BLaER1 treated with 17β-estradiol and CSF1 and Interleukin-3, amounts not matched to agents 10 nM and 100 nM (cell line): Measurements from ENCODE around the gene NTHL1.
A peak's percentile ranks its signal among the peaks of the same experiment; 100 is the strongest.
"Not testable (repeated sequence)": the region's sequence is repeated elsewhere in the genome, so short reads cannot be mapped to it uniquely, and the experiment has no call there.

Experiments used
- H3K27ac ChIP-seq, 11 experiments: shearing (Covaris generic); formaldehyde crosslinking; 2 replicates each; pipeline ENCODE4 v1.8.1; 2022
- H3K27me3 ChIP-seq, 11 experiments: shearing (Covaris generic); formaldehyde crosslinking; 2 replicates each; pipeline ENCODE4 v1.8.1; 2022
- H3K36me3 ChIP-seq, 11 experiments: shearing (Covaris generic); formaldehyde crosslinking; 2 replicates each; pipeline ENCODE4 v1.8.1; 2022
- H3K4me1 ChIP-seq, 10 experiments: shearing (Covaris generic); formaldehyde crosslinking; 2 replicates each; pipeline ENCODE4 v1.8.1; 2022
- H3K4me2 ChIP-seq, 11 experiments: shearing (Covaris generic); formaldehyde crosslinking; 2 replicates each; pipeline ENCODE4 v1.8.1; 2022
- H3K4me3 ChIP-seq, 10 experiments: shearing (Covaris generic); formaldehyde crosslinking; 2 replicates each; pipeline ENCODE4 v1.8.1; 2022
- H3K9ac ChIP-seq, 11 experiments: shearing (Covaris generic); formaldehyde crosslinking; 2 replicates each; pipeline ENCODE4 v1.8.1; 2022
- H3K9me3 ChIP-seq, 11 experiments: shearing (Covaris generic); formaldehyde crosslinking; replicated peaks in 1 of 11; 2 replicates each; pipeline ENCODE4 v1.8.1; 2022
- H4K20me1 ChIP-seq, 11 experiments: shearing (Covaris generic); formaldehyde crosslinking; 2 replicates each; pipeline ENCODE4 v1.8.1; 2022
- Cebpa-rat ChIP-seq, 11 experiments: shearing (Covaris generic); IDR thresholded peaks; 2 replicates each; pipeline ENCODE4 v1.8.1; 2022

NTHL1 gene

DNA sequence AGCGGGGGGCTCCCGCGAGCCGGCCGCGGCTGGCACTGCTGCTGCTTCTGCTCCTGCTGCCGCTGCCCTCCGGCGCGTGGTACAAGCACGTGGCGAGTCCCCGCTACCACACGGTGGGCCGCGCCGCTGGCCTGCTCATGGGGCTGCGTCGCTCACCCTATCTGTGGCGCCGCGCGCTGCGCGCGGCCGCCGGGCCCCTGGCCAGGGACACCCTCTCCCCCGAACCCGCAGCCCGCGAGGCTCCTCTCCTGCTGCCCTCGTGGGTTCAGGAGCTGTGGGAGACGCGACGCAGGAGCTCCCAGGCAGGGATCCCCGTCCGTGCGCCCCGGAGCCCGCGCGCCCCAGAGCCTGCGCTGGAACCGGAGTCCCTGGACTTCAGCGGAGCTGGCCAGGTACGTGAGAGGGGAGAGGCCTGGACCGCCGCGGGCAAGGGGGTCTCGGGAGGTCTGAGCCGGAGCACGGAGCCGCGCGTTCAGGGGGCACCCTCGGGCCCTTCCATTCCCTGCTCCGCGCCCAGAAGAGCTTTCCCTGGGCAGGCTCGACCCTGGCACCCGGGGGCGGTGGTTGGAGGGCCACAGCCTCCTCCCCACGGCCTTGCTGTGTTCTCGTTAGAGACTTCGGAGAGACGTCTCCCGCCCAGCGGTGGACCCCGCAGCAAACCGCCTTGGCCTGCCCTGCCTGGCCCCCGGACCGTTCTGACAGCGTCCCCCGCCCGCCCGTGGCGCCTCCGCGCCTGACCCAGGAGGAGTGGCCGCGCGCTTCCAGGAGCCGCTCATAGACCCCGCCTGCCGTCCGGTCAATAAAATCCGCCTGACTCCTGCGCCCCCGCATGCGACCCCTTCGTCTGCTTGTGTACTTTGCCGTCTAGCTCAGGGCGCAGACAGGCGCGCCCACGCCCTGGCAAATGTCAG is 27.5 kb downstream of the NTHL1 start:
- H3K9me3 ChIP-seq: no peaks in the 10 kb centered on the region
- peak overlapping the region in 8 of 11 experiments; percentile 24 to 67 (median 52); a peak in 16 of 22 replicates for H3K27ac ChIP-seq
- TF ChIP-seq Cebpa-rat (IDR thresholded peaks at IDR 0.05): no peak
- peaks cover 36 to 68% (median 49%) of the 10 kb centered on the region in 10 experiments for H3K4me1 ChIP-seq
- H3K4me2 ChIP-seq: peak overlapping the region; percentile 71 to 88 (median 79)
- peaks cover 34 to 54% (median 46%) of the 10 kb centered on the region in 11 experiments for H3K27me3 ChIP-seq
- H3K9ac ChIP-seq: peak overlapping the region; percentile 21 to 70 (median 62); a peak in 20 of 22 replicates
- peak overlapping the region; percentile 29 to 64 (median 50); a peak in 19 of 20 replicates for H3K4me3 ChIP-seq
- peaks cover 0 to 5% (median 0%) of the 10 kb centered on the region in 11 experiments; a peak in 3 of 22 replicates for H4K20me1 ChIP-seq
- no peaks in the 10 kb centered on the region for H3K36me3 ChIP-seq

DNA sequence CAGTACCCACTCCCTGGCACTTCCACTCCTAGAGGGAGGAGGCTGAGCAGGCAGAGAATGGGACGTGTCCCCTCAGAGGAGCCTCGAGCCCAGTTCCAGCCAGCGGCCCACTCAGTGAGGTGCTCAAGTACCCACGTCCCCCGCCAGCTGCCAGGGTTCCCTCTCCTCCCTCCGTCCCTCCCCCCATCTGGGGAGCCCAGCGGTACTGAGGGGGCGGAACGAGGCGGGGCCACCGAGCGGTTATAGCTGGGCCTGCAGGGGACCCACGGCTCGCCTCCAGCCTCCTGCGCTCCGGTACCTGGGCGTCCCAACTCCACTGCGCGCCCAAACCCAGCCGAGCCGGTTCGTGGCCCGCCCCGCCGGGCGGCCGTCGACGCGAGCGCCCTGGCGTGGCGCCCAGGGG is 28.1 kb downstream of the NTHL1 start, which contains the start of gene NPW:
Gene NPW (plus strand): TSS at position 268 of the 403 bp plus-strand sequence.
- H3K27ac ChIP-seq: peak within 1 kb of the TSS in 8 of 11 experiments; percentile 24 to 67 (median 52); a peak in 16 of 22 replicates

DNA sequence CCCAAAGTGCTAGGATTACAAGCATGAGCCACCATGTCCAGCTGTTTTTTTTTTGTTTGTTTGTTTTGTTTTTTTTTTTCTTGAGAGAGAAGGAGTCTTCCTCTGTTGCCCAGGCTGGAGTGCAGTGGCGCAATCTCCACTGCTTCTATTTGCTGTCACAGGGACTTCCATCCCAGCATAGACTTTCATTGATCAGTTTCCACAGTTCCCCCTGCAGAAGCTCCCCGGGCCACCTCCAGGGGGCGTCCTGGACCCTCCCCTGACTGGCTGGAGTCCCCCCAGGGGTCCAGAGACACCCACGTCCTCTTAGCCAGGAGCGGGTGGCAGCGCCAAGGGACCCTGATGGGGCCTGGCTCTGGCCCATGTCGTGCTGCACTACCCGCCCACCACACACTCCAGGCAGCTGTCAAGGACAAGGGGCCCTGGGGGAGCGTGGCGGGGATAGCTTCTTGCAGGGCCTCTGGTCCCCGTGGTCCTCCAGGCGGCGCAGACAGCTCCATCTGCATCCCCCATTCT is 31.2 kb downstream of the NTHL1 start:
- H3K4me1 ChIP-seq: peaks cover 28 to 66% (median 35%) of the 10 kb centered on the region in 10 experiments
- peak overlapping the region in 7 of 11 experiments; percentile 40 to 77 (median 62); a peak in 10 of 22 replicates for H3K9ac ChIP-seq
- no peak overlapping the region for H3K4me3 ChIP-seq
- peaks cover 30 to 43% (median 39%) of the 10 kb centered on the region in 11 experiments for H3K27me3 ChIP-seq
- no peaks in the 10 kb centered on the region for H3K9me3 ChIP-seq
- peaks cover 0 to 5% (median 0%) of the 10 kb centered on the region in 11 experiments; a peak in 3 of 22 replicates for H4K20me1 ChIP-seq
- peak overlapping the region in 6 of 11 experiments; percentile 47 to 89 (median 70); a peak in 10 of 22 replicates for H3K27ac ChIP-seq
- no peaks in the 10 kb centered on the region for H3K36me3 ChIP-seq
- peak overlapping the region in 10 of 11 experiments; percentile 30 to 79 (median 52); a peak in 19 of 22 replicates for H3K4me2 ChIP-seq
- no peak for TF ChIP-seq Cebpa-rat (IDR thresholded peaks at IDR 0.05)

More for the DNA sequence above, 28.1 kb downstream of the NTHL1 start, which contains the start of gene NPW:
- H3K4me3 ChIP-seq: peak within 1 kb of the TSS; percentile 29 to 64 (median 50); a peak in 19 of 20 replicates
- H3K4me1 ChIP-seq: peaks cover 41 to 68% (median 53%) of the 10 kb centered on the region in 10 experiments
- no peaks in the 10 kb centered on the region for H3K36me3 ChIP-seq
- TF ChIP-seq Cebpa-rat (IDR thresholded peaks at IDR 0.05): no peak
- peaks cover 34 to 50% (median 45%) of the 10 kb centered on the region in 11 experiments for H3K27me3 ChIP-seq
- peak within 1 kb of the TSS; percentile 71 to 88 (median 79) for H3K4me2 ChIP-seq
- H3K9ac ChIP-seq: peak within 1 kb of the TSS; percentile 21 to 70 (median 62); a peak in 20 of 22 replicates
- peaks cover 0 to 5% (median 0%) of the 10 kb centered on the region in 11 experiments; a peak in 3 of 22 replicates for H4K20me1 ChIP-seq
- no peaks in the 10 kb centered on the region for H3K9me3 ChIP-seq

DNA sequence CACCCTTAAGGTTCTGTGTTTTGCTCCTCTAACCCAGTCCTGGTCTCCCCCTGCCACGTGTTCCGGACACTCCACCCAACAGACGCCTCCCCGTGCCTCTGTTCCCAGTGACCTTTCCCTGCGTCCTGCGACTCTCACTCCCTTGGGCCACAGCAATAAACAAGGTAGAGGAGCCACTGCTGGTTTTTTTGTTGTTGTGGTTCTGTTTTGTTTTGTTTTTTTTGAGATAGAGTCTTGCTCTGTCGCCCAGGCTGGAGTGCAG is 31.8 kb downstream of the NTHL1 start:
- TF ChIP-seq Cebpa-rat (IDR thresholded peaks at IDR 0.05): no peak
- H3K4me3 ChIP-seq: no peak overlapping the region
- no peaks in the 10 kb centered on the region for H3K36me3 ChIP-seq
- peak overlapping the region; percentile 30 to 79 (median 52) for H3K4me2 ChIP-seq
- H3K9me3 ChIP-seq: no peaks in the 10 kb centered on the region
- H3K27ac ChIP-seq: peak overlapping the region in 9 of 11 experiments; percentile 47 to 89 (median 59); a peak in 16 of 22 replicates
- peak overlapping the region; percentile 27 to 77 (median 58); a peak in 19 of 22 replicates for H3K9ac ChIP-seq
- H3K4me1 ChIP-seq: peaks cover 29 to 72% (median 36%) of the 10 kb centered on the region in 10 experiments
- peaks cover 24 to 37% (median 33%) of the 10 kb centered on the region in 11 experiments for H3K27me3 ChIP-seq
- H4K20me1 ChIP-seq: peaks cover 0 to 5% (median 0%) of the 10 kb centered on the region in 11 experiments; a peak in 3 of 22 replicates

DNA sequence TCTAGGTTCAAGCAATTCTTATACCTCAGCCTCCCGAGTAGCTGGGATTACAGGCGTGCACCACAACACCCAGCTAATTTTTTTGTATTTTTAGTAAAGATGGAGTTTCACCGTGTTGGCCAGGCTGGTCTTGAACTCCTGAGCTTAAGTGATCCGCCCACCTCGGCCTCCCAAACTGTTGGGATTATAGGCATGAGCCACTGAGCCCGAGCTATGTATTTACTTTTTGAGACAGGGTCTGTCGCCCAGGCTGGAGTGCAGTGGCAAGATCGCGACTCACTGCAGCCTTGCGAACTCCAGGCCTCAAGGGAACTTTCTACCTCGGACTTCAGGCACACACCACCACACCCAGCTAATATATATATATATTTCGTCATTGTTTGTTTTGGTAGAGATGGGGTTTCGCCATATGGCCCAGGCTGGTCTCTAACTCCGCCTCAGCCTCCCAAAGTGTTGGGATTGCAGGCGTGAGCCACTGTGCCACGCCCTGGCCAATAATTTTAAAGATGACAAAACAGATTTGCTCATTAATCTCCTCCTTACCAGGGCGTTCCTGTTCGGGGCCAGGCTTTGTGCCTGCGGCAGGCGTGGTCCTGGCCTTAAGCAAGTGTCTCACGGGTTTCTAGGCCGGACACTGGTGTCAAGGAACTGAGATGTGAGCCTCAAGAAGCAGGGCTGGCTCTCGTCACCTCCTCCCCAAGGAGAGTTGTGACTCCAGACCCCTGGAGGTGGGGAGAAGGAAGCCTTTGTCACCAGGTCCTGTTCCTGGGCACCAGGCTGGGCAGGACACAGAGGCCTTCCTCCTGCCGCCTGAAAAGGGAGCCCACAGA is 32.3 kb downstream of the NTHL1 start:
- Histone ChIP-seq H3K27ac (peak overlapping the region in 9 of 11 experiments; percentile 47 to 89 (median 59); a peak in 16 of 22 replicates), H3K27me3 (peaks cover 19 to 32% (median 28%) of the 10 kb centered on the region in 11 experiments), H3K4me1 (peaks cover 31 to 72% (median 40%) of the 10 kb centered on the region in 10 experiments), H3K4me2 (peak overlapping the region; percentile 30 to 79 (median 52)), H4K20me1 (peaks cover 0 to 4% (median 0%) of the 10 kb centered on the region in 11 experiments; a peak in 3 of 22 replicates), H3K9me3 (no peaks in the 10 kb centered on the region), H3K36me3 (no peaks in the 10 kb centered on the region), H3K4me3 (no peak overlapping the region), H3K9ac (peak overlapping the region; percentile 27 to 77 (median 58); a peak in 19 of 22 replicates)
- peak in 6 of 11 experiments; percentile 8 to 86 (median 46); a peak in 8 of 22 replicates for TF ChIP-seq Cebpa-rat (IDR thresholded peaks at IDR 0.05)

DNA sequence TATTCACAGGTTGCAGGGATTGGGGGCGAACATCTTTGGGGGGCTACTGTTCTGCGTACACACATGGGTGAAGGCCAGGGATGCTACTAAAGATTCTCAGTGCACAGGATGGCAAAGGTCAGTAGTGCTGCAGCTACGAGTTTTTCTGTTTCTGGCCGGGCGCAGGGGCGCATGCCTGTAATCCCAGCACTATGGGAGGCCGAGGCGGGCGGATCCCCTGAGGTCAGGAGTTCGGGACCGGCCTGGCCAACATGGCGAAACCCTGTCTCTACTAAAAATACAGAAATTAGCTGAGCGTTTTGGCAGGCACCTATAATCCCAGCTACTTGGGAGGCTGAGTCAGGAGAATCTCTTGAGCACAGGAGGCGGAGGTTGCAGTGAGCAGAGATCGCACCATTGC is 34.1 kb downstream of the NTHL1 start:
- Histone ChIP-seq H3K27ac (peak overlapping the region in 3 of 11 experiments; percentile 10 to 89 (median 13); a peak in 2 of 22 replicates), H3K4me3 (no peak overlapping the region), H3K27me3 (peaks cover under 1 to 14% (median 10%) of the 10 kb centered on the region in 11 experiments; a peak in 19 of 22 replicates), H3K4me2 (no peak overlapping the region; a peak in 1 of 22 replicates), H4K20me1 (peaks cover 1 to 9% (median 8%) of the 10 kb centered on the region in 11 experiments; a peak in 21 of 22 replicates), H3K4me1 (peaks cover 25 to 63% (median 33%) of the 10 kb centered on the region in 10 experiments), H3K9me3 (no peaks in the 10 kb centered on the region), H3K9ac (peak overlapping the region in 2 of 11 experiments; percentile 8 to 14; a peak in 1 of 22 replicates), H3K36me3 (no peaks in the 10 kb centered on the region)
- TF ChIP-seq Cebpa-rat (IDR thresholded peaks at IDR 0.05): no peak

DNA sequence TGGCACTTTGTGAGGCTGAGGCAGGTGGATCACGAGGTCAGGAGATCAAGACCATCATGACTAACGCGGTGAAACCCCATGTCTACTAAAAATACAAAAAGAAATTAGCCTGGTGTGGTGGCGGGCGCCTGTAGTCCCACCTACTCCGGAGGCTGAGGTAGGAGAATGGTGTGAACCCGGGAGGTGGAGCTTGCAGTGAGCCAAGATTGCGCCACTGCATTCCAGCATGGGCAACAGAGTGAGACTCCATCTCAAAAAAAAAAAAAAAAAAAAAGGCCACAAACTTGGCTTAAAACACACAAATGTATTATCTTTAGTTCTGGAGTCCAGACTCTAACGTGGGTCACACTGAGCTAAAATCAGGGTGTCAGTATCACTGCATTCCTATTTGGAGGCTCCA is 35.9 kb downstream of the NTHL1 start:
- not testable (repeated sequence) for H3K9me3 ChIP-seq, H3K4me3 ChIP-seq, H3K27ac ChIP-seq, H3K9ac ChIP-seq, H3K27me3 ChIP-seq
- peak overlapping the region in 3 of 11 experiments; percentile 5 to 96 (median 93); a peak in 4 of 22 replicates for H3K4me2 ChIP-seq
- peaks cover 0 to 16% (median 10%) of the 10 kb centered on the region in 11 experiments; a peak in 14 of 22 replicates for H3K36me3 ChIP-seq
- H4K20me1 ChIP-seq: peaks cover 19 to 27% (median 26%) of the 10 kb centered on the region in 11 experiments
- H3K4me1 ChIP-seq: peaks cover 43 to 76% (median 50%) of the 10 kb centered on the region in 10 experiments
